Lower leg skin (tissue), 4 donors: ENCODE results near the gene CT83. TPM values are rescaled to one million over a fixed set of nuclear protein-coding genes. Genes with fewer than 3 reads are reported as not detected.
A peak's percentile ranks its signal among the peaks of the same experiment; 100 is the strongest.

ENCODE experiments used
- DNase-seq, 2 donors: peaks; one replicate each; pipeline ENCODE4 v3.0.0-alpha.2; 2019; ENCODE audit warnings: low spot score in 2 of 2
- H3K4me3 ChIP-seq: fragments of 200-600 bp; sonication (generic); 2 replicates; pipeline ENCODE4 v1.5.1; 2017; ENCODE audit warnings: mild to moderate bottlenecking, low read depth; ENCODE audit not compliant: poor library complexity, severe bottlenecking
- POLR2A ChIP-seq, 2 donors: fragments of 450-650 bp; IDR thresholded peaks; one replicate each; pipeline ENCODE4 v1.6.1; 2016 to 2017; ENCODE audit warnings: antibody characterized with exemption in 2 of 2, mild to moderate bottlenecking in 1 of 2, moderate library complexity in 1 of 2
- WGBS, 2 donors: methylation state at CpG; one replicate each; pipeline ENCODE4 v1.1.5; 2018; 5-methylcytosine and 5-hydroxymethylcytosine counted together
- intact Hi-C: fragments of 100-400 bp; cut with DNase I; formaldehyde crosslinking; loops from one replicate; pipeline ENCODE4 v1.15.0; 2023; ENCODE audit warnings: low total_unique reads
- total RNA-seq, 4 donors: library from RNA; depleted of rRNA; stranded (reverse); fragments of >200 nt; gene quantifications; one replicate each; pipeline ENCODE4 v1.1.0, GENCODE V29; 2016
- TF ChIP-seq, protein P1 (sequence below), 3 donors: fragments of 450-650 bp; IDR thresholded peaks; one replicate each; pipeline ENCODE4 v1.5.1; 2016; ENCODE audit warnings: antibody characterized with exemption in 3 of 3, mild to moderate bottlenecking in 3 of 3, moderate library complexity in 2 of 3

The CT83 gene, protein sequence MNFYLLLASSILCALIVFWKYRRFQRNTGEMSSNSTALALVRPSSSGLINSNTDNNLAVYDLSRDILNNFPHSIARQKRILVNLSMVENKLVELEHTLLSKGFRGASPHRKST
- not detected for total RNA-seq

DNA sequence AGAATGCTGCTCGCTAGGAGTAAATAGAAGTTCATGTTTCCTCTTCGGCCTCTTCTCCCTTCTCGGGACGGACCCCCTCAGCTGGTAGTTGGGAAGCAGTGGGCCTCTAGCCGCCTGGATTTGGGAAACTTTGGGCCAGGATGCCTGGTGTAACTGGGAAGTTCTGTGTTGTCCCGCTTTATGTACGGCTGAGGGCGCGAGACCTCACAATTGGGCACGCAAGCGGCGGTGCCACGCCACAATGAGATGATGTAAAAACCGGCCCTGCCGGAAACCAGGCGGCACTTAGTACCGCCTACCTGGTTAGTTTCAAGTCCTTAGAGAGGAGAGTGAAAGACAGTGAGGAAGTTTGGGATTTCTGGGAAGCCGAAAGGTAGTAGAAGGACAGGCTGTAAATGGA is at the start of gene CT83:
TSS of gene CT83 (minus strand) at position 155 of the 400 bp plus-strand sequence. CDS start at position 35, 120 bp downstream.
- WGBS, 2 donors, result 78 to 92% methylated on average over 17 to 18 of the region's 18 CpGs
- intact Hi-C loops, result no loop called here
- no peak for DNase-seq

DNA sequence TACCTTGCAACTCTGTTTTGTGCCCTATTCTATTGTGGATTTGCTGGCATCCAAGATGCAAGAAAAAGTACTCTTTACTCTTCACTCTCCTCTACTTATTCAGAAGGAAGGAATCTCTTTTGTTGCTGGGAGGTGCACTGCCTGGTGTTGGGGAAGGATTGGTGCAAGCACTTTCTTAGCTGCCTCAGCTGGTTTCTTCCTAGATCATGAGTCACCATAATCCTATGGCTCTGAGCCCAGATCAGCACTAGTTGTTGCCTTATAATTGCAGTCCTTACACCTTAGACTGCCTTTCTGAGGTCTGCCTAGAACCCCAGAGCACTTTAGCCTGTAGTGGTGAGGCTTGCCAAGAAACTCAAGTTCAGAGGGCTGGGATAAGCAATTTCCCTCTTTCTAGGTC is 37.0 kb upstream of the CT83 start:
- intact Hi-C loops, result no loop called here
- peak in 1 of 2 donors; percentile 13 for DNase-seq
- no peak overlapping the region for H3K4me3 ChIP-seq
- TF ChIP-seq, protein P1, sequence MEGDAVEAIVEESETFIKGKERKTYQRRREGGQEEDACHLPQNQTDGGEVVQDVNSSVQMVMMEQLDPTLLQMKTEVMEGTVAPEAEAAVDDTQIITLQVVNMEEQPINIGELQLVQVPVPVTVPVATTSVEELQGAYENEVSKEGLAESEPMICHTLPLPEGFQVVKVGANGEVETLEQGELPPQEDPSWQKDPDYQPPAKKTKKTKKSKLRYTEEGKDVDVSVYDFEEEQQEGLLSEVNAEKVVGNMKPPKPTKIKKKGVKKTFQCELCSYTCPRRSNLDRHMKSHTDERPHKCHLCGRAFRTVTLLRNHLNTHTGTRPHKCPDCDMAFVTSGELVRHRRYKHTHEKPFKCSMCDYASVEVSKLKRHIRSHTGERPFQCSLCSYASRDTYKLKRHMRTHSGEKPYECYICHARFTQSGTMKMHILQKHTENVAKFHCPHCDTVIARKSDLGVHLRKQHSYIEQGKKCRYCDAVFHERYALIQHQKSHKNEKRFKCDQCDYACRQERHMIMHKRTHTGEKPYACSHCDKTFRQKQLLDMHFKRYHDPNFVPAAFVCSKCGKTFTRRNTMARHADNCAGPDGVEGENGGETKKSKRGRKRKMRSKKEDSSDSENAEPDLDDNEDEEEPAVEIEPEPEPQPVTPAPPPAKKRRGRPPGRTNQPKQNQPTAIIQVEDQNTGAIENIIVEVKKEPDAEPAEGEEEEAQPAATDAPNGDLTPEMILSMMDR (IDR thresholded peaks at IDR 0.05), result no peak
- no peak for TF ChIP-seq POLR2A (IDR thresholded peaks at IDR 0.05)

More for the DNA sequence above, at the start of gene CT83:
- no peak for TF ChIP-seq POLR2A (IDR thresholded peaks at IDR 0.05)
- TF ChIP-seq, protein P1 (IDR thresholded peaks at IDR 0.05), result no peak
- no peak within 1 kb of the TSS for H3K4me3 ChIP-seq

DNA sequence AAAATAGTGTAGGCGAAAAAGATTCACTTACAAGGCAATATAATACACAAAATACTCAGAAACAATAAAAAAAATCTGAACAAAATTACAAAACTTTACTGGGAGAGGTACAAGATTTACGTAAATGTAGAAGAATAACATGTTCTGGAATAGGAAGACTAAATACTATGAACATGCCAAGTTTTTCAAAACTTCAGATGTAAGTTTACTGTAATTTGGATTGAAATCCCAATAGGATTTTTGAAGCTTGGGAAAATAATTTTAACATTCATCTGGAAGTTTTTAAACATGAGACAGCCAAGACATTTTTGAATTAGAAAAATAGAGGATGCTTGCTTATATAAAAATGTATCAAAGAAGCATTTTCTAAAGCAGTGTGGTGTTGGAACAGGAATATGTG is 30.5 kb upstream of the CT83 start:
- no peak overlapping the region for H3K4me3 ChIP-seq
- TF ChIP-seq, protein P1 (IDR thresholded peaks at IDR 0.05), result no peak
- no peak for TF ChIP-seq POLR2A (IDR thresholded peaks at IDR 0.05)
- WGBS, 2 donors, result 53 to 58% methylated on average over 2 of the region's 2 CpGs
- DNase-seq, result no peak
- intact Hi-C loops, result no loop called here

DNA sequence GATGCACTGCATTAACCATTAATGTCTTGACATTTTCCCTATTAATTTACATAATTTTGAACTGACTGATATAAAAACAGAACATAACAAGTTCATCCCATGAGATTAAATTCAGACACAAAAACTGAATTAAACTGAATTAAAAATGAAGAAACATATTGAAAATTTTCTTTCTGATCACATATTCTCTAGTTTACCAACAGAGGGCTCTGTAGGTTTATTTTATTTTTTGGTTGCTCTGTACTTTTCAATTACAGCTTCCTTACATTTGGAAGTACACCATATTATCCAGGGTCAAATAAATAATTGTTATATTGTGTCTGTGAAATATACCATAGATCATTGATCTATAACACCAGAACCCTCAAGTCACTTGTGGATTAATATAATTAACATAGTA is 27.3 kb upstream of the CT83 start:
- H3K4me3 ChIP-seq, result no peak overlapping the region
- DNase-seq, result no peak
- TF ChIP-seq, protein P1 (IDR thresholded peaks at IDR 0.05), result no peak
- TF ChIP-seq POLR2A (IDR thresholded peaks at IDR 0.05), result no peak
- intact Hi-C loops, result no loop called here

DNA sequence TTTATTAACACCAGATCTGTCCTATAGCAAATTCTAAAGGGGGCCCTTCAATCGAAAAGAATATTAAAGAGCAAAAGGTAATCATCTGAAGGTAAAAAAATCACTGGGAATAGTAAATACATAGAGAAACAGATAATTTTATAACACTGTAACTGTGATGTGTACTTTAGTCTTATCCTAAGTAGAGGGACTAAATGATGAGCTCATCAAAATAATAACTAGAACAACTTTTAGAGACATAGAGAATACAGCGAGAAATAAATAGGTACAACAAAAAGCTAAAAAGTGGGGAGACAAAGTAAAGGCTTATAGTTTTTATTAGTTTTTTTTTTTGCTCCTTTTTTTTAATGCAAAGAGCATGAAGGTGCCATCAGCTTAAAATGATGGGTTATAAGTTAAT is 17.3 kb upstream of the CT83 start:
- intact Hi-C loops, result no loop called here
- 87 to 91% methylated on average over 2 of the region's 2 CpGs for WGBS, 2 donors
- no peak for TF ChIP-seq POLR2A (IDR thresholded peaks at IDR 0.05)
- TF ChIP-seq, protein P1 (IDR thresholded peaks at IDR 0.05), result no peak
- H3K4me3 ChIP-seq, result no peak overlapping the region
- DNase-seq, result no peak

DNA sequence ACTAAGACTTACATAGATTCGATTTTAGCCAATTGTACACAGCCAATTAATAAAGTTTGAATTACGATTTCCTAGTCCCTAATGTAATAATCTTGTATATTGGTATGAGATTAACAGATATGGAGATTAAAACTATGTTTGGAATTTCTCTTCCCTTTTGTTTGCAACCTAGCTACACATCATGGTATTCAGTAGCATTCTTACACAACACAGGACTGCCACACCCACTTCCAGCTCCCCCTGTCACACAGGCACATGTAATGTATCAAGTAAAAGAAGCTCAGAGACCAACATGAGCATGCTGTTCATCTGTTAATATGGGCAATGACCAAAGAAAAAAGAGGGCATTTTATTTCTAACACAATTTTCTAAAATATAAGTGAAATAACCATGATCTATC is 13.6 kb downstream of the CT83 start:
- intact Hi-C loops, result no loop called here
- DNase-seq, result no peak
- TF ChIP-seq POLR2A (IDR thresholded peaks at IDR 0.05), result no peak
- TF ChIP-seq, protein P1 (IDR thresholded peaks at IDR 0.05), result no peak
- no peak overlapping the region for H3K4me3 ChIP-seq
- 49 to 50% methylated on average over 2 of the region's 2 CpGs for WGBS, 2 donors
